ENCODE measurements around the gene FAT1. TPM values are rescaled to one million over a fixed set of nuclear protein-coding genes. Genes with fewer than 3 reads are reported as not detected.

FAT1 gene
- total RNA-seq, 1 experiment from 2014 or later, result 197 TPM

DNA sequence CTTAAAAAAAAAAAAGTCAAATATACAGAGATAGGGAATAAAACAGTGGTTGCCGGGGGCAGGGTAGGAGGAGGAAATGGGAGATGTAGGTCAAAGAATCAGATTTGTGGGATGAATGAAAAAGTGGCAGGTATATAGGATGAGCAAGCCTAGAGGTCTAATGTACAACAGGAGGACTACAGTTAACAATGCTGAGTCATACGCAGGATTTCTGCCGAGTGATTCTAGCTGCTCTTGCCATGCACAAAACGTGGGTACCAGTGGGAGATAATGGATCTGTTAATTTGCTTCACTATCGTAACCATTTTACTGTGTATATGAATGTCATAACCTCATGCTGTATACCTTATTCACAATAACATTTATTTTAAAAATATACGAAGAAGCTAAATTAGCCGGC, 157.6 kb downstream of the FAT1 start:
- DNase-seq, result no peak
- no peaks in the 10 kb centered on the region for H3K27me3 Mint-ChIP-seq (ENCODE audit: unreplicated experiment)
- CTCF ChIA-PET, result no interaction called here
- H3K4me1 Mint-ChIP-seq (ENCODE audit: low read depth, unreplicated experiment), result peaks cover 8% of the 10 kb centered on the region
- no peaks in the 10 kb centered on the region for H3K9me3 Mint-ChIP-seq (ENCODE audit: low read depth, unreplicated experiment)
- no peak for TF ChIP-seq CTCF (IDR thresholded peaks at IDR 0.05; ENCODE audit: unreplicated experiment)
- no TSS peak for BruUV-seq (replicated peaks)
- no peak overlapping the region for H3K4me3 Mint-ChIP-seq (ENCODE audit: low read depth, unreplicated experiment)
- H3K36me3 Mint-ChIP-seq (ENCODE audit: insufficient read depth, unreplicated experiment), result no peaks in the 10 kb centered on the region
- no peak overlapping the region for H3K27ac Mint-ChIP-seq (ENCODE audit: unreplicated experiment)
- intact Hi-C loops (cut with micrococcal nuclease; ENCODE audit: unreplicated experiment), result no loop called here

DNA sequence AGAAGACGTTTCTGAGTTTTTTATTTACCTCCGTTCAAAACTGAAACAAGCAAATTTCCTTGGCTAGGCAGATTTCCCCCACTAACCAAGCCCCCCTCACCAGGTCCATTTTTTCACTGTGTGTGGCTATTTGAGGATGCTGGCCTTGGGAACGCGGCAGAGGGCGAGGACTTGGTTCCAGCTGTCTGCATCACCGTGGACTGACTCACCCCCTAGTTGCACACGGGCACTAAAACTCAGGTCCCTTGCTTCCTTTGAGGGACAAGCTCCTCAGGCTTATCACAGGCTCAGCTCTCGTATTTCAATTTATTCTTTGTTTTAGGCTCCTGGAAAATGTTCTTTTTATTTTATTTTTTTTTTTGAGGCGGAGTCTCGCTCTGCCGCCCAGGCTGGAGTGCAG, 159.9 kb downstream of the FAT1 start:
- BruUV-seq (replicated peaks), result no TSS peak
- CTCF ChIA-PET, result interaction anchor here (0.6 kb wide), 1 partner anchor 246 kb away, joined by 3 read pairs; no protein-coding TSS in a partner anchor

DNA sequence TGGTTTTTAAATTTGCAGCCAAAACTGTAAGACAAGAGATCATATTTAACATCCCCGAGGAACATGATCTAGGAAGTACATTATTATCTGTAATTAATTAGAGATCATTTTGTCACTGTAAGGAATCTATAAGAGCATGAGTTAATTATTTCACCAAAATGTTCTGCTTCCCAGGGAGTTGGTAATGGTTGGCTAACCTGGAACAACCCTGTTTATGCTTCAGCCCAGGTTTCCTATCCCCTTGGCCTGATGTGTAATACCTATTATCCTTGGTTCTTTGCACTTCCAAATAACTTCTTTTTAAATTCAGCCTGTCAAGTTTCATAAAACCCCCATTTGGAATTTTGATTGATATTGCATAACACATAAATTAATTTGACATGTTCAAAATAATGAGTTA, 161.9 kb downstream of the FAT1 start:
- no peak for TF ChIP-seq CTCF (IDR thresholded peaks at IDR 0.05; ENCODE audit: unreplicated experiment)
- intact Hi-C loops (cut with micrococcal nuclease; ENCODE audit: unreplicated experiment), result no loop called here
- BruUV-seq (replicated peaks), result no TSS peak
- CTCF ChIA-PET, result no interaction called here
- no peak overlapping the region for H3K27ac Mint-ChIP-seq (ENCODE audit: unreplicated experiment)
- H3K4me1 Mint-ChIP-seq (ENCODE audit: low read depth, unreplicated experiment), result no peaks in the 10 kb centered on the region
- DNase-seq, result no peak
- no peaks in the 10 kb centered on the region for H3K27me3 Mint-ChIP-seq (ENCODE audit: unreplicated experiment)
- no peak overlapping the region for H3K4me3 Mint-ChIP-seq (ENCODE audit: low read depth, unreplicated experiment)
- no peaks in the 10 kb centered on the region for H3K36me3 Mint-ChIP-seq (ENCODE audit: insufficient read depth, unreplicated experiment)
- no peaks in the 10 kb centered on the region for H3K9me3 Mint-ChIP-seq (ENCODE audit: low read depth, unreplicated experiment)

More for the DNA sequence above, 159.9 kb downstream of the FAT1 start:
- Mint-ChIP-seq H3K4me3 (ENCODE audit: low read depth, unreplicated experiment) (no peak overlapping the region), H3K36me3 (ENCODE audit: insufficient read depth, unreplicated experiment) (no peaks in the 10 kb centered on the region), H3K4me1 (ENCODE audit: low read depth, unreplicated experiment) (no peaks in the 10 kb centered on the region), H3K27me3 (ENCODE audit: unreplicated experiment) (no peaks in the 10 kb centered on the region), H3K9me3 (ENCODE audit: low read depth, unreplicated experiment) (no peaks in the 10 kb centered on the region), H3K27ac (ENCODE audit: unreplicated experiment) (no peak overlapping the region)
- no peak for TF ChIP-seq CTCF (IDR thresholded peaks at IDR 0.05; ENCODE audit: unreplicated experiment)
- intact Hi-C loops (cut with micrococcal nuclease; ENCODE audit: unreplicated experiment), result no loop called here
- DNase-seq, result no peak

- no peak for DNase-seq
- Mint-ChIP-seq H3K36me3 (ENCODE audit: insufficient read depth, unreplicated experiment) (no peaks in the 10 kb centered on the region), H3K4me3 (ENCODE audit: low read depth, unreplicated experiment) (no peak overlapping the region), H3K27me3 (ENCODE audit: unreplicated experiment) (no peaks in the 10 kb centered on the region), H3K4me1 (ENCODE audit: low read depth, unreplicated experiment) (no peaks in the 10 kb centered on the region), H3K9me3 (ENCODE audit: low read depth, unreplicated experiment) (no peaks in the 10 kb centered on the region), H3K27ac (ENCODE audit: unreplicated experiment) (no peak overlapping the region)
- TF ChIP-seq CTCF (IDR thresholded peaks at IDR 0.05; ENCODE audit: unreplicated experiment), result no peak
- intact Hi-C loops (cut with micrococcal nuclease; ENCODE audit: unreplicated experiment), result no loop called here
- BruUV-seq (replicated peaks), result no TSS peak
- CTCF ChIA-PET, result no interaction called here
Observed at GRCh38 chr4:186560647-186561046, 163.0 kb downstream of the FAT1 start.
